GM12878 (cell line): ENCODE results near the gene HOXB3. TPM values are rescaled to one million over a fixed set of nuclear protein-coding genes. Genes with fewer than 3 reads are reported as not detected.

Source experiments
- ATAC-seq: fragments of 200-7000 bp; cut with Tn5 transposase; 3 replicates; pipeline ENCODE4 v1.9.1; 2020; ENCODE audit warnings: mild to moderate bottlenecking, moderate library complexity
- BruUV-seq: library from RNA; stranded (reverse); fragments of 400-500 nt; replicated peaks from 2 replicates; lab custom pipeline; 2021; lab: Mats Ljungman, UMichigan
- CTCF ChIA-PET: fragments of 300-600 bp; sonication (Branson Sonifier 250); formaldehyde crosslinking; extraction: SDS; loops from one replicate; lab custom pipeline; 2021; ENCODE audit warnings: inconsistent platforms; lab: Yijun Ruan, JAX
- POLR2A ChIA-PET: fragments of 350-600 bp; formaldehyde crosslinking; extraction: SDS; loops from one replicate; lab custom pipeline; 2021; ENCODE audit warnings: inconsistent platforms; lab: Charles Lee
- RAD21 ChIA-PET: fragments of 300-600 bp; sonication (Branson Sonifier 250); formaldehyde crosslinking; loops from one replicate; lab custom pipeline; 2023; ENCODE audit warnings: antibody characterized with exemption; ENCODE audit not compliant: unreplicated experiment; lab: Charles Lee
- SMC1A ChIA-PET: fragments of 300-600 bp; sonication (Branson Sonifier 250); formaldehyde crosslinking; loops from one replicate; lab custom pipeline; 2023; ENCODE audit not compliant: unreplicated experiment, uncharacterized antibody; lab: Charles Lee
- DNase-seq: peaks from one replicate; pipeline ENCODE4 v3.0.0-alpha.2; 2011; ENCODE audit warnings: low read depth, low spot score
- FAIRE-seq: peaks from 3 replicates; lab custom pipeline; 2011; peaks lifted over from hg19 to GRCh38; lab: Jason Lieb, UNC
- H2AFZ ChIP-seq: 2 replicates; pipeline ENCODE4 v1.6.0; 2011; ENCODE audit warnings: low read depth, low read length, control low read depth; ENCODE audit not compliant: control insufficient read depth
- H3K27ac ChIP-seq: 2 replicates; pipeline ENCODE4 v1.5.1; 2011; ENCODE audit warnings: control low read depth; ENCODE audit not compliant: control insufficient read depth, insufficient read depth
- H3K27me3 ChIP-seq, 2 experiments: replicated peaks in 1 of 2; 2 replicates each; pipeline versions ENCODE4 v1.6.0 to v1.6.1; 2011; ENCODE audit warnings: low read length in 1 of 2; ENCODE audit not compliant: control insufficient read depth in 2 of 2, insufficient read depth in 2 of 2
- H3K36me3 ChIP-seq, 2 experiments: 2 replicates each; pipeline ENCODE4 v1.5.1; 2011; ENCODE audit warnings: low read length in 1 of 2; ENCODE audit not compliant: control insufficient read depth in 2 of 2, insufficient read depth in 2 of 2
- H3K4me1 ChIP-seq: 2 replicates; pipeline ENCODE4 v1.6.1; 2011; ENCODE audit warnings: mild to moderate bottlenecking, low read length, moderate library complexity, mixed read lengths; ENCODE audit not compliant: control insufficient read depth, insufficient read depth
- H3K4me2 ChIP-seq: 2 replicates; pipeline ENCODE4 v1.6.0; 2011; ENCODE audit warnings: control low read depth; ENCODE audit not compliant: control insufficient read depth, insufficient read depth
- H3K4me3 ChIP-seq: fragments of 200-600 bp; sonication (generic); 2 replicates; pipeline ENCODE4 v1.5.1; 2016
- H3K79me2 ChIP-seq: 2 replicates; pipeline ENCODE4 v1.6.0; 2011; ENCODE audit warnings: low read length; ENCODE audit not compliant: control insufficient read depth, insufficient read depth
- H3K9ac ChIP-seq: 2 replicates; pipeline ENCODE4 v1.8.0; 2011; ENCODE audit warnings: low read length, control low read depth, mixed read lengths; ENCODE audit not compliant: control insufficient read depth, insufficient read depth
- H3K9me3 ChIP-seq: replicated peaks from 3 replicates; pipeline ENCODE4 v1.5.1; 2011; ENCODE audit warnings: mild to moderate bottlenecking, low read length; ENCODE audit not compliant: control insufficient read depth, insufficient read depth
- H4K20me1 ChIP-seq: 2 replicates; pipeline ENCODE4 v1.6.0; 2011; ENCODE audit not compliant: control insufficient read depth, insufficient read depth
- BCL3 ChIP-seq: IDR thresholded peaks from 2 replicates; pipeline ENCODE4 v1.6.1; 2011; ENCODE audit warnings: borderline replicate concordance, low read depth, mild to moderate bottlenecking, moderate library complexity, low read length; ENCODE audit not compliant: insufficient read depth, poor library complexity, severe bottlenecking
- CBX5 ChIP-seq: sonication (generic); IDR thresholded peaks from 2 replicates; pipeline ENCODE4 v1.6.1; 2016; ENCODE audit warnings: low read depth, moderate library complexity, mild to moderate bottlenecking, inconsistent platforms
- CEBPB ChIP-seq, 2 experiments: fragments of 150-350 bp in 1 of 2; IDR thresholded peaks; 2 replicates each; pipeline ENCODE4 v1.6.1; 2012 to 2014; ENCODE audit warnings: low read depth in 2 of 2, low read length in 2 of 2, borderline replicate concordance in 1 of 2, inconsistent platforms in 1 of 2
- CHD2 ChIP-seq: IDR thresholded peaks from 2 replicates; pipeline ENCODE4 v1.6.1; 2011; ENCODE audit warnings: low read depth, low read length, improper control_type of control experiment, borderline replicate concordance
- CHD4 ChIP-seq: fragments of 200-600 bp; sonication (generic); IDR thresholded peaks from 2 replicates; pipeline ENCODE4 v1.6.1; 2016; ENCODE audit warnings: mild to moderate bottlenecking
- IKZF1 ChIP-seq: fragments of 450-650 bp; conservative IDR thresholded peaks from 2 replicates; pipeline ENCODE4 v1.6.1; 2017; ENCODE audit warnings: antibody characterized with exemption, mild to moderate bottlenecking
- IRF5 ChIP-seq: fragments of 450-650 bp; IDR thresholded peaks from 2 replicates; pipeline ENCODE4 v1.6.1; 2017; ENCODE audit warnings: borderline replicate concordance
- LARP7 ChIP-seq: fragments of 450-650 bp; IDR thresholded peaks from 2 replicates; pipeline ENCODE4 v1.6.1; 2017; ENCODE audit warnings: mild to moderate bottlenecking
- SREBF2 ChIP-seq: IDR thresholded peaks from 2 replicates; pipeline ENCODE4 v1.6.1; 2012; ENCODE audit warnings: mild to moderate bottlenecking, low read length
- USF2 ChIP-seq: IDR thresholded peaks from 2 replicates; pipeline ENCODE4 v1.6.1; 2011; ENCODE audit warnings: low read depth, low read length, improper control_type of control experiment, borderline replicate concordance
- ZBTB4 ChIP-seq: fragments of 450-650 bp; formaldehyde crosslinking; IDR thresholded peaks from 2 replicates; pipeline ENCODE4 v1.4.0; 2022; ENCODE audit warnings: mild to moderate bottlenecking, moderate library complexity
- WGBS: methylation state at CpG from one replicate; pipeline ENCODE4 v1.1.6; 2016; ENCODE audit warnings: low lambda C conversion rate; ENCODE audit not compliant: insufficient replicate concordance, insufficient coverage; ENCODE audit errors: missing lambda C conversion rate; 5-methylcytosine and 5-hydroxymethylcytosine counted together
- in situ Hi-C: fragments of 300-500 bp; cut with MboI; formaldehyde crosslinking; loops from 9 replicates; pipeline ENCODE4 v1.14.3; 2018; ENCODE audit warnings: mixed read lengths
- intact Hi-C: fragments of 100-400 bp; cut with micrococcal nuclease; formaldehyde crosslinking; loops from one replicate; pipeline ENCODE4 v1.14.2; 2022; ENCODE audit not compliant: unreplicated experiment
- polyA plus RNA-seq, 11 experiments: library from polyadenylated mRNA; depleted of rRNA in 4 of 11; unstranded in 6 of 11; stranded (reverse) in 5 of 11; fragments of >200 nt; fragmentation: Nextera tagmentation in 4 of 11; fragmentation: Illumina TruSeq in 1 of 11; extraction: Ambion mirVana in 4 of 11; extraction: Trizol in 1 of 11; gene quantifications; 1 replicate in 1 of 11; 2 replicates in 10 of 11; pipeline versions ENCODE4 v1.2.1 to v1.2.3, GENCODE V29; 2011 to 2016; ENCODE audit warnings: inconsistent platforms in 2 of 11, missing spikeins in 2 of 11, low read depth in 1 of 11
- total RNA-seq, 4 experiments: library from RNA; depleted of rRNA in 3 of 4; stranded (reverse); fragments of >200 nt in 3 of 4; fragmentation: Illumina TruSeq in 1 of 4; extraction: Trizol in 1 of 4; gene quantifications; 2 replicates each; pipeline versions ENCODE4 v1.2.1 to v1.2.3, GENCODE V29; 2013 to 2021

The HOXB3 gene
- total and polyA plus RNA-seq, 10 of the 15 experiments (the other 5 are each of a cell fraction or from before 2014, with no cell fraction given), result 0.19 to 7.7 (median 2.9) TPM

- TF ChIP-seq BCL3 (no peak), IRF5 (no peak), CEBPB (IDR thresholded peaks at IDR 0.05; ENCODE audit: borderline replicate concordance in 1 of 2, low read depth in 2 of 2, low read length in 2 of 2) (no peak)
These were observed 31.7 kb upstream of the HOXB3 start (continued) for GRCh38 chr17:48621410-48622392.

GRCh38 chr17:48620461-48621139 is 30.6 kb upstream of the HOXB3 start:
- no peak for DNase-seq
- no TSS peak for BruUV-seq
- no peak overlapping the region for H3K27ac ChIP-seq
- no peak overlapping the region for H3K9ac ChIP-seq
- no peak overlapping the region for H2AFZ ChIP-seq
- H3K4me2 ChIP-seq, result no peak overlapping the region
- WGBS, result 24% methylated on average over 6 of the region's 6 CpGs
- ATAC-seq, result no peak
- ChIA-PET POLR2A (no interaction called here), SMC1A (interaction anchor here (1.8 kb wide), 1 partner anchor 19 kb away, joined by 7 read pairs; no protein-coding TSS in a partner anchor), CTCF (interaction anchor here (1.8 to 3.7 kb wide), 2 partner anchors 16 to 595 kb away, joined by 4 to 15 read pairs; no protein-coding TSS in a partner anchor), RAD21 (no interaction called here)
- no peaks in the 10 kb centered on the region for H3K36me3 ChIP-seq
- no peak overlapping the region for H3K4me3 ChIP-seq
- no peaks in the 10 kb centered on the region for H3K4me1 ChIP-seq
- no peaks in the 10 kb centered on the region for H4K20me1 ChIP-seq
- intact Hi-C loops, result no loop called here
- H3K27me3 ChIP-seq, result peaks cover 39 to 55% of the 10 kb centered on the region in 2 experiments
- H3K9me3 ChIP-seq, result no peaks in the 10 kb centered on the region
- H3K79me2 ChIP-seq, result no peaks in the 10 kb centered on the region
- FAIRE-seq, result no peak
- in situ Hi-C loops, result loop anchor here (10.0 kb wide), 1 partner anchor 776 kb away; the partner anchor contains the start of gene SCRN2
- TF ChIP-seq ZBTB4 (CRISPR knock-in tag) (no peak), CHD4 (no peak), SREBF2 (no peak), LARP7 (no peak), CBX5 (no peak), USF2 (no peak), IKZF1 (no peak), CHD2 (no peak)
